ACC112 (cell line): ENCODE data around the gene TBRG4.
A peak's percentile ranks its signal among the peaks of the same experiment; 100 is the strongest.

Source experiments
- H2AFZ ChIP-seq: fragments of 200-600 bp; sonication (generic); one replicate; pipeline ENCODE4 v1.6.0; 2017; ENCODE audit warnings: antibody characterized with exemption, low read length; ENCODE audit not compliant: unreplicated experiment
- H3K27ac ChIP-seq: fragments of 200-600 bp; sonication (generic); 2 replicates; pipeline ENCODE4 v1.5.1; 2014; ENCODE audit warnings: low read depth, mild to moderate bottlenecking, antibody characterized with exemption, low read length, moderate library complexity
- H3K27me3 ChIP-seq: fragments of 200-600 bp; sonication (generic); 2 replicates; pipeline ENCODE4 v1.6.1; 2014; ENCODE audit warnings: mild to moderate bottlenecking, antibody characterized with exemption, low read length, moderate library complexity, mixed read lengths; ENCODE audit not compliant: insufficient read depth
- H3K36me3 ChIP-seq: fragments of 200-600 bp; sonication (generic); 2 replicates; pipeline ENCODE4 v1.6.1; 2016; ENCODE audit warnings: mild to moderate bottlenecking, antibody characterized with exemption, low read length, moderate library complexity, mixed read lengths; ENCODE audit not compliant: insufficient read depth
- H3K4me1 ChIP-seq: fragments of 200-600 bp; sonication (generic); one replicate; pipeline ENCODE4 v1.6.1; 2016; ENCODE audit warnings: low read length, mixed read lengths; ENCODE audit not compliant: insufficient read depth, unreplicated experiment, control insufficient read depth
- H3K4me3 ChIP-seq: fragments of 200-600 bp; sonication (generic); 2 replicates; pipeline ENCODE4 v1.5.1; 2014; ENCODE audit warnings: mild to moderate bottlenecking, low read depth, low read length
- H3K79me2 ChIP-seq: fragments of 200-600 bp; sonication (generic); one replicate; pipeline ENCODE4 v1.6.0; 2016; ENCODE audit warnings: low read length; ENCODE audit not compliant: control insufficient read depth, unreplicated experiment, insufficient read depth

The TBRG4 gene

GRCh38 chr7:45111298-45112223, at the start of gene TBRG4:
Gene TBRG4, minus strand, starts transcription at chr7:45111697. Its CDS starts 2,460 bp downstream, at chr7:45109237.
- peaks cover 28% of the 10 kb centered on the region for H3K36me3 ChIP-seq
- H3K4me3 ChIP-seq, result peak within 1 kb of the TSS; percentile 88
- peaks cover 24% of the 10 kb centered on the region for H3K4me1 ChIP-seq
- H3K27ac ChIP-seq, result peak within 1 kb of the TSS; percentile 87
- peaks cover 48% of the 10 kb centered on the region for H3K79me2 ChIP-seq
- peaks cover 16% of the 10 kb centered on the region for H3K27me3 ChIP-seq
- peak within 1 kb of the TSS; percentile 86 for H2AFZ ChIP-seq

GRCh38 chr7:45161138-45161537, 49.6 kb upstream of the TBRG4 start:
- H3K4me3 ChIP-seq, result no peak overlapping the region
- H3K79me2 ChIP-seq, result no peaks in the 10 kb centered on the region
- H3K36me3 ChIP-seq, result no peaks in the 10 kb centered on the region
- H2AFZ ChIP-seq, result no peak overlapping the region
- H3K27me3 ChIP-seq, result peaks cover 38% of the 10 kb centered on the region
- no peaks in the 10 kb centered on the region for H3K4me1 ChIP-seq
- no peak overlapping the region for H3K27ac ChIP-seq

GRCh38 chr7:45160417-45160881, 49.0 kb upstream of the TBRG4 start:
- no peak overlapping the region for H3K27ac ChIP-seq
- no peaks in the 10 kb centered on the region for H3K79me2 ChIP-seq
- H3K27me3 ChIP-seq, result peaks cover 36% of the 10 kb centered on the region
- no peak overlapping the region for H3K4me3 ChIP-seq
- no peaks in the 10 kb centered on the region for H3K4me1 ChIP-seq
- no peaks in the 10 kb centered on the region for H3K36me3 ChIP-seq
- no peak overlapping the region for H2AFZ ChIP-seq

DNA sequence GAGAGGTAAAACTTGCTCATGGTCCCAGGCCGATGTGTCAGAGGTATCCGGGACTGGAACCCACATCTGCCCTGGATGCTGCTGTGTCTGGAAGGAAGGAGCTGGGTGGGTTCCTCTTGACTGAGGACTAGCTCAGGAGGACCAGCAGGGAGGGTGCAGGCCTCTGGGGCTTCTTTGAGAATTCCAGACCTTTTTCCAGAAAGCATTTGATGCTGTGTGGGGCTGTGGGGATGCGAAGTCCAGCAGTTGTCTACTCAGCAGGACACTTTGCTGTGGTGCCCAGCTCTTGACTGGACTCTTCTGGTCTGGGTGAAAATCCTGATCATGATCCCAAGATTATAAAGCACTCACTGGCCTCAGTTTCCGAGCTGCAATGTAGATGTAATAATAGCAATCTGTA, 47.8 kb upstream of the TBRG4 start:
- no peaks in the 10 kb centered on the region for H3K79me2 ChIP-seq
- H3K27me3 ChIP-seq, result peaks cover 35% of the 10 kb centered on the region
- H3K36me3 ChIP-seq, result no peaks in the 10 kb centered on the region
- H3K4me1 ChIP-seq, result no peaks in the 10 kb centered on the region
- H2AFZ ChIP-seq, result no peak overlapping the region
- no peak overlapping the region for H3K4me3 ChIP-seq
- H3K27ac ChIP-seq, result no peak overlapping the region

DNA sequence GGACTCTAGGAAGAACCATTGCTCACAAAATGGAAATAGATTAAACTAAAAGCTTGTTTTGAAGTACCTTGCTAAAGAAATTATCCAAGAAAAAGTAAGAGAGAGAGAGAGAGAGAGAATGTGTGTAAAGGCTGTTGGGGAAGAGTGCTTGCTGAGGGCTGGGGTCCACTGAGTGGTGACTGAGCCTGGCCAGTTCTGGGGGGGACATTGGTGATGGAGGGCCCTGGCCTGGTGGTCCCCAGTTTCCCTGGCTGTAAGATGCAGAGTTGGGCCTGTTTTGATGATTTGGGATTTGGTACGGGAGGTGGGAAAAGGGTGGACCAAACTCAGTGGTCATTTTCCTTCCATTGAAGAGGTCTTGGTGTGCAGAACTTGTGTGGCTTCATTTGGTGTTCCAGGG, 47.0 kb upstream of the TBRG4 start:
- no peaks in the 10 kb centered on the region for H3K79me2 ChIP-seq
- H3K27ac ChIP-seq, result no peak overlapping the region
- no peaks in the 10 kb centered on the region for H3K36me3 ChIP-seq
- H3K4me1 ChIP-seq, result no peaks in the 10 kb centered on the region
- peaks cover 35% of the 10 kb centered on the region for H3K27me3 ChIP-seq
- H2AFZ ChIP-seq, result no peak overlapping the region
- H3K4me3 ChIP-seq, result no peak overlapping the region

DNA sequence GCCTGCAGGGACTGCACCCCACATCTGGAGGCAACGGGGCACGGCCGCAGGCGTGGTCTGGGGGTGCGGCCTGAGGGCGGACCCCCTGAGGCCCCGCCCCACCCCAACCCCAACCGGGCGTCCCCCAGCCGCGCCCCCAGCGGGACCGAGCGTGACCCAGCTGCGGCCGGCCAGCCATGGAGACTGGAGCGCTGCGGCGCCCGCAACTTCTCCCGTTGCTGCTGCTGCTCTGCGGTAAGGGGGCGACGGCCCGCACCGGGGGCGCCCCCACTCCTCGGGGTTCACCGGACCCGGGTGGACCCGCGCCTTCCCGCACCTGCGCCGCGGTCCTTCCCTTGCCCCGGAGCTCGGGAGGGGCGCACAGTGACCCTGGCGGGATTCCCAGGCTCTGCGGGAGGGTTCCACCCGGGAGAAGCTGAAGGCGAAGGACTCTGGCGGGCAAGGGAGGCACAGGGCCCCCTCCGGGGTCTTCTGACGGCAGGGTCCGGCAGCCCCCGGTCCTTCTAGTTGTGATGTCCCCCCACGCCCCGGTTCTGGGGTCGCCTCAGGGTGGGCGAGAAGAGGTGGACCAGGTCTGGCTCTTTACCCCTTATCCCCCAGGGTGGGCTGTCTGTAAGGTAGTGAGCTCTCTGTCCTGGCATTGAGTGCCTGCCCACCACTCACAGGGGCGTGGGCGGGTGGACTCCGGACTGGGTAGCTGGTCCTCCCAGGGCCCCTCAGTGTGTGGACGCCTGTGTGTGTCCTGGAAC, 46.3 kb upstream of the TBRG4 start, which contains the start of gene RAMP3:
Gene RAMP3 (plus strand): TSS at position 139 of the 749 bp plus-strand sequence. CDS start 38 bp downstream, at position 177.
- H3K4me3 ChIP-seq, result no peak within 1 kb of the TSS
- H3K27me3 ChIP-seq, result peaks cover 35% of the 10 kb centered on the region
- no peaks in the 10 kb centered on the region for H3K79me2 ChIP-seq
- no peaks in the 10 kb centered on the region for H3K36me3 ChIP-seq
- H3K4me1 ChIP-seq, result no peaks in the 10 kb centered on the region
- H3K27ac ChIP-seq, result no peak within 1 kb of the TSS
- no peak within 1 kb of the TSS for H2AFZ ChIP-seq

DNA sequence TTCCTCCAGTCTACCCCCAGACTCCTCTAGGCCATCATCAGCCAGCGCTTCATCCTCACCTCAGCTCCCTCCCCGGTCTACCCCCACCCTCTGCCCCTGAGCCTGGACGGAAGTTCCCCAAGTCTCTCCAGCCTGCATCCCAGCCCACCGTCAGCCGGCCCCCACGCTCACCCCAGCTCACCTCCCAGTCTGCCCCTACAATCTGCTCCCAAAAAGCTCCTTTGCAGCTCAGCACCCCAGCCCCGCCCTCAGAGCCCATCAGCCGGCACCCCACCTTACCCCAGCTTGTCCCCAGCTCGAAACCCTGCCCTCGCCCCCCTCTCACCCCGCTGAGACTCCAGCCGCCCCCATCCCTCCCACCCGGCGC, 45.8 kb upstream of the TBRG4 start:
- no peak overlapping the region for H2AFZ ChIP-seq
- no peaks in the 10 kb centered on the region for H3K36me3 ChIP-seq
- H3K27me3 ChIP-seq, result peaks cover 35% of the 10 kb centered on the region
- no peaks in the 10 kb centered on the region for H3K4me1 ChIP-seq
- no peaks in the 10 kb centered on the region for H3K79me2 ChIP-seq
- no peak overlapping the region for H3K27ac ChIP-seq
- H3K4me3 ChIP-seq, result no peak overlapping the region

DNA sequence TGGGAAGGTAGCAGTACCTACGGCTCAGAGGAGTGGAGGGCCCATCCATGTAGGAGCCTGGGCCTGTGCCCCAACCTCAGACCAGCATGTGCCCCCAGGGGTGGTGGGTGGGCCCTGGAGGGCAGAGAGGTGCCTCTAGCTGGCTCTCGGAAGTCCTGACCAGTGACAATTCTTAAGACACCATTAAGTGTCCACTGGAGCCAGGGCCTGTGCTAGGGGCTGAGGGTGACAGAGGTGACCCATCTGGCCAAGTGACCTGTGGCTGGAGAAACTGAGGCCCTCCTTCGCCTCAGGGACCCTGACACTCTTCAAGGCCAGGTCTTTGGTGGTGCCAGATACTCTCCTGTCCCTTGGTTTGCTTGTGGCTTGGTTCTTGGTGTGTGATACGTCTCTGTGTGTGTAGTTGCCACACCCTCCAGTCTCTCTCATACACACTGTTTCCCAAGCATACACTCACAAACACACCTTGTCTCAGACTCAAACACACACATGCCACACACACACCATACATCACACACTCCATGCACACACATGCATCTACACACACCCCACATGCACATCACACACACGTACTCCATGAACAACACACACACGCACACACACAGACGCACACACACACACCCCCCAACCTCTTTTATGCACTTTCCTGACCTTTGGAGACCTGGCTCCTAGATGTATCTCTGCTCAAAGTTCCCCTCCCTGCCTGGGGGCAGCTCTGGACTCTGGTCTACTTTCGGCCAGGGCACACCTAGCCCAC, 45.2 kb upstream of the TBRG4 start:
- H3K27ac ChIP-seq, result no peak overlapping the region
- H3K36me3 ChIP-seq, result no peaks in the 10 kb centered on the region
- peaks cover 35% of the 10 kb centered on the region for H3K27me3 ChIP-seq
- H3K4me1 ChIP-seq, result no peaks in the 10 kb centered on the region
- no peak overlapping the region for H2AFZ ChIP-seq
- H3K4me3 ChIP-seq, result no peak overlapping the region
- H3K79me2 ChIP-seq, result no peaks in the 10 kb centered on the region

GRCh38 chr7:45155941-45156340, 44.4 kb upstream of the TBRG4 start:
- no peak overlapping the region for H3K27ac ChIP-seq
- H3K4me3 ChIP-seq, result no peak overlapping the region
- H3K79me2 ChIP-seq, result no peaks in the 10 kb centered on the region
- H3K36me3 ChIP-seq, result no peaks in the 10 kb centered on the region
- no peaks in the 10 kb centered on the region for H3K4me1 ChIP-seq
- peaks cover 39% of the 10 kb centered on the region for H3K27me3 ChIP-seq
- no peak overlapping the region for H2AFZ ChIP-seq

DNA sequence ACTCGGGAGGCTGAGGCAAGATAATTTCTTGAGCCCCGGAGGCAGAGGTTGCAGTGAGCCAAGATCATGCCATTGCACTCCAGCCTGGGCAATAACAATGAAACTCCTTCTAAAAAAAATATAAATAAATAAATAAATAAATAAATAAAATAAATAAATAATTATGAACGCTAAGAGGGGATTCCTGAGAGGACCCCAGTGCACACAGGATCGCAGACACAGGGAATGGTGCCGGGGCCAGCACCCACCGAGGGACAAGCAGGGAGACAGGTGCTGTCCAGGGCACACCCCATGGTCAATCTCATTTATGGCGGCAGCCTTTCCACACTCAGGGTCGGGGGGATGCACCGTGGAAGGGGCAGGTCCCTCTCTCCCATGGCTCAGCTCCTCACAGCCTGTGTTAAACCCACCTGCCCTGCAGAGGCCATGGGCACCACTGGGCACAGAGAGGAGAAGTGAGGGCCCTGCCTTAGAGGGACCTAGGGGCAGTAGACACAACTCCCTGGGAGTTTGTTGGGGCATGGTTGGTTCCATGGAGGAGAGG, 43.9 kb upstream of the TBRG4 start:
- H3K4me1 ChIP-seq, result no peaks in the 10 kb centered on the region
- H2AFZ ChIP-seq, result no peak overlapping the region
- no peak overlapping the region for H3K27ac ChIP-seq
- H3K79me2 ChIP-seq, result no peaks in the 10 kb centered on the region
- H3K36me3 ChIP-seq, result no peaks in the 10 kb centered on the region
- no peak overlapping the region for H3K4me3 ChIP-seq
- H3K27me3 ChIP-seq, result peaks cover 44% of the 10 kb centered on the region
